Measurements from ENCODE around the gene LTK. TPM values are rescaled to one million over a fixed set of nuclear protein-coding genes. Genes with fewer than 3 reads are reported as not detected.

Gene LTK
- total RNA-seq, 1 donor from 2014 or later: not detected

- Histone ChIP-seq H3K79me2 (ENCODE audit: low read depth) (no peaks in the 10 kb centered on the region), H2AFZ (replicated peaks) (no peak overlapping the region), H4K20me1 (ENCODE audit: low read depth) (peaks cover 84% of the 10 kb centered on the region), H3K36me3 (no peaks in the 10 kb centered on the region), H3K9me3 (ENCODE audit: low read depth) (no peaks in the 10 kb centered on the region), H3K9ac (no peak overlapping the region), H3K4me2 (no peak overlapping the region), H3K4me1 (peaks cover 25% of the 10 kb centered on the region), H3K27me3 (peaks cover 100% of the 10 kb centered on the region), H3F3A (ENCODE audit: low read depth) (peaks cover 23% of the 10 kb centered on the region), H3K4me3 (no peak overlapping the region), H3K27ac (no peak overlapping the region)
- DNase-seq (ENCODE audit: low spot score): no peak
- Mint-ChIP-seq H3K27ac (no peak overlapping the region), H3K27me3 (ENCODE audit: insufficient read depth, low read depth) (peaks cover 79% of the 10 kb centered on the region), H3K4me3 (peak overlapping the region; percentile 50), H3K36me3 (no peaks in the 10 kb centered on the region), H3K9me3 (peaks cover 6% of the 10 kb centered on the region), H3K4me1 (peaks cover 13% of the 10 kb centered on the region)
- no peak for TF ChIP-seq EZH2 (IDR thresholded peaks at IDR 0.05)
- no peak for TF ChIP-seq EZH2phosphoT487 (IDR thresholded peaks at IDR 0.05)
- no peak for TF ChIP-seq CTCF (IDR thresholded peaks at IDR 0.05)
Measured at GRCh38 chr15:41499109-41499851, 14.3 kb downstream of the LTK start.

- Histone ChIP-seq H2AFZ (replicated peaks) (no peak overlapping the region), H3K27me3 (peaks cover 100% of the 10 kb centered on the region), H3K79me2 (ENCODE audit: low read depth) (no peaks in the 10 kb centered on the region), H3K4me2 (no peak overlapping the region), H3K4me1 (peaks cover 25% of the 10 kb centered on the region), H3K36me3 (no peaks in the 10 kb centered on the region), H3K27ac (no peak overlapping the region), H3F3A (ENCODE audit: low read depth) (peaks cover 26% of the 10 kb centered on the region), H3K9ac (no peak overlapping the region), H3K4me3 (no peak overlapping the region), H3K9me3 (ENCODE audit: low read depth) (no peaks in the 10 kb centered on the region), H4K20me1 (ENCODE audit: low read depth) (peaks cover 83% of the 10 kb centered on the region)
- no peak for DNase-seq (ENCODE audit: low spot score)
- H3K27ac Mint-ChIP-seq: no peak overlapping the region
- H3K9me3 Mint-ChIP-seq: peaks cover 6% of the 10 kb centered on the region
- TF ChIP-seq EZH2phosphoT487 (IDR thresholded peaks at IDR 0.05) (no peak), EZH2 (IDR thresholded peaks at IDR 0.05) (no peak), CTCF (IDR thresholded peaks at IDR 0.05) (no peak)
- H3K36me3 Mint-ChIP-seq: no peaks in the 10 kb centered on the region
- H3K4me3 Mint-ChIP-seq: peak overlapping the region; percentile 24
- peaks cover 74% of the 10 kb centered on the region for H3K27me3 Mint-ChIP-seq (ENCODE audit: insufficient read depth, low read depth)
- H3K4me1 Mint-ChIP-seq: peaks cover 13% of the 10 kb centered on the region
Measured at GRCh38 chr15:41498657-41499056, 15.0 kb downstream of the LTK start.

GRCh38 chr15:41495736-41496599 lies 17.7 kb downstream of the LTK start:
- H3K4me1 Mint-ChIP-seq: peaks cover 20% of the 10 kb centered on the region

More at GRCh38 chr15:41495736-41496599, 17.7 kb downstream of the LTK start:
- Histone ChIP-seq H3K4me2 (peak overlapping the region; percentile 79), H2AFZ (replicated peaks) (peak overlapping the region; percentile 37), H3K9me3 (ENCODE audit: low read depth) (no peaks in the 10 kb centered on the region), H3F3A (ENCODE audit: low read depth) (peaks cover 35% of the 10 kb centered on the region), H3K9ac (no peak overlapping the region), H3K4me3 (peak overlapping the region; percentile 63), H3K4me1 (peaks cover 10% of the 10 kb centered on the region), H4K20me1 (ENCODE audit: low read depth) (peaks cover 56% of the 10 kb centered on the region), H3K36me3 (no peaks in the 10 kb centered on the region), H3K27me3 (peaks cover 100% of the 10 kb centered on the region), H3K27ac (no peak overlapping the region), H3K79me2 (ENCODE audit: low read depth) (no peaks in the 10 kb centered on the region)
- Mint-ChIP-seq H3K27ac (no peak overlapping the region), H3K4me3 (peak overlapping the region; percentile 48), H3K9me3 (peaks cover under 1% of the 10 kb centered on the region), H3K27me3 (ENCODE audit: insufficient read depth, low read depth) (peaks cover 66% of the 10 kb centered on the region), H3K36me3 (no peaks in the 10 kb centered on the region)
- DNase-seq (ENCODE audit: low spot score): peak; percentile 78
- peak; percentile 50 for TF ChIP-seq EZH2phosphoT487 (IDR thresholded peaks at IDR 0.05)
- no peak for TF ChIP-seq CTCF (IDR thresholded peaks at IDR 0.05)
- TF ChIP-seq EZH2 (IDR thresholded peaks at IDR 0.05): peak; percentile 88
